ENCODE measurements around the gene SMYD5.

The SMYD5 gene

GRCh38 chr2:73202156-73203054 lies 11.6 kb upstream of the SMYD5 start, which contains the start of gene NOTO:
Gene NOTO, plus strand, starts transcription at chr2:73202574. Its CDS starts 93 bp downstream, at chr2:73202667.
- no peak; the same call in 1 of the 2 replicates for TF ChIP-seq CTCF (conservative IDR thresholded peaks at IDR 0.05)
- peak within 1 kb of the TSS; percentile 44 for H3K27ac ChIP-seq

DNA sequence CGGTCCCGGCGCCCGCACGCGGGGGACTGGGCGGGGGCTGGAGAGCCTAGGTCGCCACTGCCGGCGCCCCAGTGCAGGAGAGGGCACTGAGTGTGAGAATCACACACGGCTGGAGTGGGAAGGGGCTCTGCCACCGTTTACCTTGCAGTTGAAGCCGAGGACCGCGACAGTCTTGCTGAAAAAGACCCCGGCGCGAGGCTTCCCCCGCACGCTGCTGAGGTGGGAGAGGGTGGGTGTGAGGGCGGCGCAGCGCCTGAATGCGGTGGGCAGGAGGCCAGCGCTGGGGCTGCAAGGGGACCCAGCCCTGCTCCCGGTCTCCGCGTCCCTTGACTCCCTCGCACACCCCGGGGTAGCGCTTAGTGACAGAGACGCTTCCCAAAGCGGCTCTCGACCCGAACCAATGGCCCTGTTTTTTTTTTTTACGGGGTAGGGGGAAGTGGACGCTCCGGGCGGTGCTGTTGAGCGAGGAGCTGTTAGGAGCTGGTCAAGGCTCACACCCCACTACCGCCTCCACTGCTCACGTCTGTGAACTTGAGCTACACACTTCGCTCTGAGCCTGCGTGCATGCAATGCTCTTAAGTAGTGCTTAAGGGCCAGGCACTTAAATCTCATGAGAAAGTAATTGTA lies 10.9 kb upstream of the SMYD5 start:
- no peak for TF ChIP-seq CTCF (conservative IDR thresholded peaks at IDR 0.05)
- H3K27ac ChIP-seq, result no peak overlapping the region

DNA sequence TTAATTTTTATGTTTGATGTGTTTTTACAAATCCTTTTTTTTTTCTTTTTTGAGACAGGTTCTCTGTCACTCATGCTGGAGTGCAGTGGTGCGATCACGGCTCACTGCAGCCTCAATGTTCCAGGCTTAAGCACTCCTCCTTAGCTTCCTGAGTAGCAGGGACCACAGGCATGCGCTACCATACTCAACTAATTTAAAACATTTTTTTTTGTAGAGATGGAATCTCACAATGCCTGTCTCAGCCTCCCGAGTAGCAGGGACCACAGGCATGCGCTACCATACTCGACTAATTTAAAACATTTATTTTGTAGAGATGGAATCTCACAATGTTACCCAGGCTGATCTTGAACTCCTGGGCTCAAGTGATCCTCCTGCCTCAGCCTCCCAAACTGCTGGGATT lies 8.4 kb upstream of the SMYD5 start:
- no peak for TF ChIP-seq CTCF (conservative IDR thresholded peaks at IDR 0.05)
- no peak overlapping the region for H3K27ac ChIP-seq

DNA sequence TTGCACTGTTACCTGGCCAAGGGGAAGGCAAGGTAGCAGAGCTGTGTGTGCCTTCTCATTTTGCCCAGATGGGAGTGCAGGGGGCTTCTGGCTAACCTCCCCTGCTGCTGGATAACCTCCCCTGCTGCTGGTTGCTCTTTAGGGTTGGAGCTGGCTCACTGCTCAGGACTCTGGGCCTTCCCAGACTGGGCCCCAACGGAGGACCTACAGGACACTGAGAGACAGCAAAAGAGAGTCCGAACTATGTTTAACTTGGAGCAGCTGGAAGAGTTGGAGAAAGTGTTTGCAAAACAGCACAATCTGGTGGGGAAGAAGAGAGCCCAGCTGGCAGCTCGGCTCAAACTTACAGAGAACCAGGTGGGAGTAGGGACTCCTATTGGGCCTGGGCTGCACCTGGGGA lies 5.8 kb upstream of the SMYD5 start:
- no peak for TF ChIP-seq CTCF (conservative IDR thresholded peaks at IDR 0.05)
- no peak overlapping the region for H3K27ac ChIP-seq

- no peak for TF ChIP-seq CTCF (conservative IDR thresholded peaks at IDR 0.05)
- no peak overlapping the region for H3K27ac ChIP-seq
Measured at GRCh38 chr2:73210019-73210418, 4.0 kb upstream of the SMYD5 start.

- TF ChIP-seq CTCF (conservative IDR thresholded peaks at IDR 0.05), result no peak
- no peak overlapping the region for H3K27ac ChIP-seq
Measured at GRCh38 chr2:73210696-73211095, 3.3 kb upstream of the SMYD5 start.

- no peak for TF ChIP-seq CTCF (conservative IDR thresholded peaks at IDR 0.05)
- H3K27ac ChIP-seq, result no peak overlapping the region
Measured at GRCh38 chr2:73212098-73212447, 2.0 kb upstream of the SMYD5 start.

All from VCaP (cell line).